ENCODE data around the gene SYTL2. TPM values are rescaled to one million over a fixed set of nuclear protein-coding genes. Genes with fewer than 3 reads are reported as not detected.

The SYTL2 gene
- total and polyA plus RNA-seq, 2 experiments from 2014 or later, result 8.9 to 66.6 TPM

GRCh38 chr11:85749884-85750283 lies 61.1 kb downstream of the SYTL2 start:
- no peaks in the 10 kb centered on the region for H4K20me1 ChIP-seq (ENCODE audit: insufficient read depth, poor library complexity, severe bottlenecking)
- H3K79me2 ChIP-seq, result no peaks in the 10 kb centered on the region
- TF ChIP-seq EZH2phosphoT487 (IDR thresholded peaks at IDR 0.05; ENCODE audit: low read depth, severe bottlenecking, unreplicated experiment), result no peak
- no peak for TF ChIP-seq EZH2 (IDR thresholded peaks at IDR 0.05; ENCODE audit: borderline replicate concordance)
- TF ChIP-seq CTCF (IDR thresholded peaks at IDR 0.05; ENCODE audit: poor library complexity), result no peak
- H3K4me2 ChIP-seq, result no peak overlapping the region
- peaks cover 8% of the 10 kb centered on the region for H3K4me1 ChIP-seq (ENCODE audit: insufficient read depth)
- H3K36me3 ChIP-seq (replicated peaks; ENCODE audit: insufficient read depth, low read depth), result no peaks in the 10 kb centered on the region
- no peaks in the 10 kb centered on the region for H3K27me3 ChIP-seq
- no peak overlapping the region for H2AFZ ChIP-seq
- WGBS (ENCODE audit: low lambda C conversion rate, missing lambda C conversion rate), result 78% methylated on average over 2 of the region's 2 CpGs
- no peaks in the 10 kb centered on the region for H3K9me3 ChIP-seq (ENCODE audit: low read depth)
- H3K9me2 ChIP-seq (replicated peaks; ENCODE audit: insufficient read depth), result no peaks in the 10 kb centered on the region
- DNase-seq (ENCODE audit: low spot score), result no peak
- H3K27ac ChIP-seq, result no peak overlapping the region
- no peak overlapping the region for H3K4me3 ChIP-seq

DNA sequence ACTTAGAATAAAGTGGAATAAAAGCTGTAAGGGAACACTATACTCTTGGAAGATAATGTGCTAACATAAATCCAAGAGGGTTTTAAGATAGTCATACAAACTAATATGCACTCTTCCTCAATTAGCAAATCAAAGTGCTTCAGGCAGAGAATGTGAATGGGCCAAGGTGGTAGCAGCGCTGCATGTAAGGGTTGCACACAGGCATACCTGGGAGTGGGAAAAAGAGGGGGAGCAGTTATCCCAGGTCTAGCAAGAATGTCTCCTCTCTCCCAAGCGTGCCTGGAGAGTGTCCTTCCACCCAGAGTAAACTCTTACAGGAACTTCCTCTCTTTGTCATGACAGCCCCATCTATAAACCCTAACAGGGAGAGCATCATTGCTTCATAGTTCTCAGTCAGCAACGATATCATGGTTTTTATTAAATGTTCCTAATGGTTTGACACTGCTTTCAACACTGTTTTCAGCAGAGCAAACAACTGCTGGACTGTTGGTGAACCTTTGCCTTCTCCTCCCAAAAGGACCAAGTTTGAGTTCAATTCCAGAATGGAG lies 61.6 kb downstream of the SYTL2 start:
- 90% methylated on average over 3 of the region's 3 CpGs for WGBS (ENCODE audit: low lambda C conversion rate, missing lambda C conversion rate)

GRCh38 chr11:85748455-85748891 lies 62.5 kb downstream of the SYTL2 start:
- H3K9me3 ChIP-seq (ENCODE audit: low read depth), result no peaks in the 10 kb centered on the region
- no peak overlapping the region for H2AFZ ChIP-seq
- no peaks in the 10 kb centered on the region for H3K9me2 ChIP-seq (replicated peaks; ENCODE audit: insufficient read depth)
- 45% methylated on average over 6 of the region's 6 CpGs for WGBS (ENCODE audit: low lambda C conversion rate, missing lambda C conversion rate)
- no peak for TF ChIP-seq CTCF (IDR thresholded peaks at IDR 0.05; ENCODE audit: poor library complexity)
- TF ChIP-seq EZH2 (IDR thresholded peaks at IDR 0.05; ENCODE audit: borderline replicate concordance), result no peak
- TF ChIP-seq EZH2phosphoT487 (IDR thresholded peaks at IDR 0.05; ENCODE audit: low read depth, severe bottlenecking, unreplicated experiment), result no peak
- DNase-seq (ENCODE audit: low spot score), result no peak
- no peak overlapping the region for H3K4me2 ChIP-seq
- H4K20me1 ChIP-seq (ENCODE audit: insufficient read depth, poor library complexity, severe bottlenecking), result no peaks in the 10 kb centered on the region
- H3K4me3 ChIP-seq, result no peak overlapping the region
- H3K27me3 ChIP-seq, result no peaks in the 10 kb centered on the region
- no peaks in the 10 kb centered on the region for H3K36me3 ChIP-seq (replicated peaks; ENCODE audit: insufficient read depth, low read depth)
- no peak overlapping the region for H3K27ac ChIP-seq
- H3K79me2 ChIP-seq, result no peaks in the 10 kb centered on the region
- peaks cover 9% of the 10 kb centered on the region for H3K4me1 ChIP-seq (ENCODE audit: insufficient read depth)

More for the DNA sequence above, 61.6 kb downstream of the SYTL2 start:
- no peaks in the 10 kb centered on the region for H3K36me3 ChIP-seq (replicated peaks; ENCODE audit: insufficient read depth, low read depth)
- no peaks in the 10 kb centered on the region for H4K20me1 ChIP-seq (ENCODE audit: insufficient read depth, poor library complexity, severe bottlenecking)
- no peak overlapping the region for H3K27ac ChIP-seq
- no peaks in the 10 kb centered on the region for H3K79me2 ChIP-seq
- H3K4me3 ChIP-seq, result no peak overlapping the region
- H2AFZ ChIP-seq, result no peak overlapping the region
- TF ChIP-seq CTCF (IDR thresholded peaks at IDR 0.05; ENCODE audit: poor library complexity) (no peak), EZH2phosphoT487 (IDR thresholded peaks at IDR 0.05; ENCODE audit: low read depth, severe bottlenecking, unreplicated experiment) (no peak), EZH2 (IDR thresholded peaks at IDR 0.05; ENCODE audit: borderline replicate concordance) (no peak)
- H3K4me2 ChIP-seq, result no peak overlapping the region
- no peaks in the 10 kb centered on the region for H3K9me2 ChIP-seq (replicated peaks; ENCODE audit: insufficient read depth)
- H3K27me3 ChIP-seq, result no peaks in the 10 kb centered on the region
- H3K9me3 ChIP-seq (ENCODE audit: low read depth), result no peaks in the 10 kb centered on the region
- DNase-seq (ENCODE audit: low spot score), result no peak
- peaks cover 8% of the 10 kb centered on the region for H3K4me1 ChIP-seq (ENCODE audit: insufficient read depth)
